ENCODE data around the gene S100A13. TPM values are rescaled to one million over a fixed set of nuclear protein-coding genes. Genes with fewer than 3 reads are reported as not detected.
"Not testable (repeated sequence)": the region's sequence is repeated elsewhere in the genome, so short reads cannot be mapped to it uniquely, and the experiment has no call there.

Gene S100A13
- total RNA-seq, 1 experiment from 2014 or later, result 350 TPM

DNA sequence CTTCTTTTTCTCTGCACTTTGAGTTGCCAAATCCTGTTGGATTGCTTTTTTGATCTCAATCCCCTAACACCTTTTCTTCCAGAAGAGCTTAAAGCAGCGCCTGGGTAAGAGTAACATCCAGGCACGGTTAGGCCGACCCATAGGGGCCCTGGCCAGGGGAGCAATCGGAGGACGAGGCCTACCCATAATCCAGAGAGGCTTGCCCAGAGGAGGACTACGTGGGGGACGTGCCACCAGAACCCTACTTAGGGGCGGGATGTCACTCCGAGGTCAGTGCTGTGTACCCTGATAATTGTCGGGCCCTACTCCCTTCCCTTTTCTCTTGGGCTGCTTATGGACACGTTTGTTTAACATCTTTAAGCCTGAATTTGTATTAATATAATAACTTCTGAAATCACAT is 14.9 kb upstream of the S100A13 start:
- DNase-seq (no peak), ATAC-seq (no peak)
- POLR2A ChIA-PET (ENCODE audit: unreplicated experiment), result no interaction called here
- peaks cover 16% of the 10 kb centered on the region; the same call in 1 of the 2 replicates for H4K20me1 ChIP-seq (ENCODE audit: low read length)
- H3K36me3 ChIP-seq (ENCODE audit: low read depth, low read length), result peaks cover 91% of the 10 kb centered on the region
- H3K79me2 ChIP-seq (ENCODE audit: low read length), result peaks cover 73% of the 10 kb centered on the region
- intact Hi-C loops (cut with micrococcal nuclease), result no loop called here
- TF ChIP-seq, protein P1, sequence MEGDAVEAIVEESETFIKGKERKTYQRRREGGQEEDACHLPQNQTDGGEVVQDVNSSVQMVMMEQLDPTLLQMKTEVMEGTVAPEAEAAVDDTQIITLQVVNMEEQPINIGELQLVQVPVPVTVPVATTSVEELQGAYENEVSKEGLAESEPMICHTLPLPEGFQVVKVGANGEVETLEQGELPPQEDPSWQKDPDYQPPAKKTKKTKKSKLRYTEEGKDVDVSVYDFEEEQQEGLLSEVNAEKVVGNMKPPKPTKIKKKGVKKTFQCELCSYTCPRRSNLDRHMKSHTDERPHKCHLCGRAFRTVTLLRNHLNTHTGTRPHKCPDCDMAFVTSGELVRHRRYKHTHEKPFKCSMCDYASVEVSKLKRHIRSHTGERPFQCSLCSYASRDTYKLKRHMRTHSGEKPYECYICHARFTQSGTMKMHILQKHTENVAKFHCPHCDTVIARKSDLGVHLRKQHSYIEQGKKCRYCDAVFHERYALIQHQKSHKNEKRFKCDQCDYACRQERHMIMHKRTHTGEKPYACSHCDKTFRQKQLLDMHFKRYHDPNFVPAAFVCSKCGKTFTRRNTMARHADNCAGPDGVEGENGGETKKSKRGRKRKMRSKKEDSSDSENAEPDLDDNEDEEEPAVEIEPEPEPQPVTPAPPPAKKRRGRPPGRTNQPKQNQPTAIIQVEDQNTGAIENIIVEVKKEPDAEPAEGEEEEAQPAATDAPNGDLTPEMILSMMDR (conservative IDR thresholded peaks at IDR 0.05; ENCODE audit: low read depth, low read length), result no peak
- no peak for TF ChIP-seq EZH2phosphoT487 (IDR thresholded peaks at IDR 0.05; ENCODE audit: borderline replicate concordance, low read length)
- no peaks in the 10 kb centered on the region for H3K27me3 ChIP-seq (ENCODE audit: low read length)
- no peaks in the 10 kb centered on the region for H3K4me1 ChIP-seq (ENCODE audit: insufficient read depth, low read length)
- H3K9me2 ChIP-seq (replicated peaks; ENCODE audit: low read length), result no peaks in the 10 kb centered on the region
- H2AFZ ChIP-seq (ENCODE audit: low read length), result no peak overlapping the region
- no TSS peak for BruUV-seq (replicated peaks)
- H3K9ac ChIP-seq (ENCODE audit: low read length), result no peak overlapping the region
- no peaks in the 10 kb centered on the region for H3K9me3 ChIP-seq (ENCODE audit: low read length)
- CTCF ChIA-PET, result no interaction called here
- H3K4me3 ChIP-seq (ENCODE audit: low read length), result no peak overlapping the region
- peaks cover 22% of the 10 kb centered on the region for H3F3A ChIP-seq (ENCODE audit: low read length, unreplicated experiment)
- H3K4me2 ChIP-seq (ENCODE audit: low read length), result no peak overlapping the region
- no peak overlapping the region for H3K27ac ChIP-seq (ENCODE audit: low read length)

DNA sequence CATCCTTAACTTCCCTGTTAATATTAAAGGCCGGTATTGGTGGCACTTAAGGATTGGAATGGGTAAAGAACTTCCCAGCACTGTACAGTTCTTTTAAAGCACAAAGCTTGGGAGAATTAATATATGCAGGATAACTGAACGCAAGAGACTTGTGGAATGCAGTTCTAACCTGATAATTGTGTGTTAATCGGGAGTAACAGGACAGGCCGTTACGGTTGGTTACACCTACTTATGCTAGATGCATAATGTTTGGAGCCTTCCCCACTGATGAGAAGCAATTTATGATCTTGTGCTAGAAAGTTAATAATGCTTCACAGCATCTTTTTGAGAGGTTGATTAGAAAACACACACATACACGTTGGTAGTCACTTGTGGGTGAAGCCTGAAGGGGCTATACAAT is 13.6 kb upstream of the S100A13 start:
- Histone ChIP-seq H3K27me3 (ENCODE audit: low read length) (no peaks in the 10 kb centered on the region), H3K4me2 (ENCODE audit: low read length) (no peak overlapping the region), H3F3A (ENCODE audit: low read length, unreplicated experiment) (peaks cover 17% of the 10 kb centered on the region), H3K79me2 (ENCODE audit: low read length) (peaks cover 86% of the 10 kb centered on the region), H3K4me3 (ENCODE audit: low read length) (no peak overlapping the region), H2AFZ (ENCODE audit: low read length) (no peak overlapping the region), H3K27ac (ENCODE audit: low read length) (no peak overlapping the region), H3K9me3 (ENCODE audit: low read length) (no peaks in the 10 kb centered on the region), H3K4me1 (ENCODE audit: insufficient read depth, low read length) (peaks cover 7% of the 10 kb centered on the region), H3K9ac (ENCODE audit: low read length) (no peak overlapping the region), H3K36me3 (ENCODE audit: low read depth, low read length) (peaks cover 94% of the 10 kb centered on the region), H4K20me1 (ENCODE audit: low read length) (peaks cover 21% of the 10 kb centered on the region; the same call in 1 of the 2 replicates), H3K9me2 (replicated peaks; ENCODE audit: low read length) (no peaks in the 10 kb centered on the region)
- no peak for TF ChIP-seq EZH2phosphoT487 (IDR thresholded peaks at IDR 0.05; ENCODE audit: borderline replicate concordance, low read length)
- TF ChIP-seq, protein P1 (conservative IDR thresholded peaks at IDR 0.05; ENCODE audit: low read depth, low read length), result no peak
- no peak for TF ChIP-seq EZH2 (IDR thresholded peaks at IDR 0.05; ENCODE audit: low read length, unreplicated experiment)
- ChIA-PET CTCF (no interaction called here), POLR2A (ENCODE audit: unreplicated experiment) (no interaction called here)
- intact Hi-C loops (cut with micrococcal nuclease), result no loop called here
- DNase-seq (no peak), ATAC-seq (no peak)
- BruUV-seq (replicated peaks), result no TSS peak

DNA sequence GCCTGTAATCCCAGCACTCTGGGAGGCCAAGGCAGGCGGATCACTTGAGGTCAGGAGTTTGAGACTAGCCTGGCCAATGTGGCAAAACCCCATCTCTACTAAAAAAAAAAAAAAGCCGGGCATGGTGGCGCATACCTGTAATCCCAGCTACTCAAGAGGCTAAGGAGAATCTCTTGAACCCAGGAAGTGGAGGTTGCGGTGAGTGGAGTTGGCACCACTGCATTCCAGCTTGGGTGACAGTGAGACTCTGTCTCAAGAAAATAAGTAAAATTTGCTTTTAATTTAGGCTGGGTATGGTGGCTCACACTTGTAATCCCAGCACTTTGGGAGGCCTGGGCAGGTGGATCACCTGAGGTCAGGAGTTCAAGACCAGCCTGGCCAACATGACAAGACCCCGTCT is 12.9 kb upstream of the S100A13 start:
- CTCF ChIA-PET; H3K27me3 ChIP-seq (ENCODE audit: low read length); BruUV-seq (replicated peaks); H3K4me2 ChIP-seq (ENCODE audit: low read length); H3K9ac ChIP-seq (ENCODE audit: low read length); DNase-seq; ATAC-seq; intact Hi-C loops (cut with micrococcal nuclease); H3K9me3 ChIP-seq (ENCODE audit: low read length); H2AFZ ChIP-seq (ENCODE audit: low read length); H3K27ac ChIP-seq (ENCODE audit: low read length); H3K9me2 ChIP-seq (replicated peaks; ENCODE audit: low read length); H3K4me3 ChIP-seq (ENCODE audit: low read length): not testable (repeated sequence)
- Histone ChIP-seq H3K36me3 (ENCODE audit: low read depth, low read length) (peaks cover 88% of the 10 kb centered on the region), H3F3A (ENCODE audit: low read length, unreplicated experiment) (peaks cover 10% of the 10 kb centered on the region), H3K79me2 (ENCODE audit: low read length) (peaks cover 93% of the 10 kb centered on the region), H3K4me1 (ENCODE audit: insufficient read depth, low read length) (peaks cover 10% of the 10 kb centered on the region), H4K20me1 (ENCODE audit: low read length) (peaks cover 22% of the 10 kb centered on the region; the same call in 1 of the 2 replicates)
- POLR2A ChIA-PET (ENCODE audit: unreplicated experiment), result interaction anchor here (0.7 kb wide), 1 partner anchor 24 kb away, joined by 3 read pairs; the partner anchor contains the start of gene S100A14

Data from PC-3 (cell line).